ENCODE results near the gene TAB2.

TAB2 gene

DNA sequence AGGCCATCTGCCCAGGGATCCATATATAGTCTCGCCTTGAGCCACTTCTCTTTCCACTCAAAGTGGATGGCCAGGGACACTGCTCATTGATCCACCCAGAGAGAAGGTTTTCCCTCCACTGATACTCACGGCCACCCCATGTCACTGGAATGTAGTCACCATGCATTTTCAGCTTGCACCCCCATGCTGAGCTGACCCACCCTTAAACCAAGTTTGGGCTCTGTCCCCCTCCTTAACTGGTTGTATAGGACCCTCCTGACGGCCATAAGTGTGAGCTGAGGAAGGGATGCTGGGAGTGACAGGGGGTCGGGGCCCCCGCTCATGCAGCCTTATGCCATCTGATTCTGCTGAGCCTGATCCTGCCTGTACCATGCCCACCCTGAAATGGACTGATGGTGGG is 108.2 kb downstream of the TAB2 start:
- ATAC-seq = no peak
- TF ChIP-seq, protein P1, sequence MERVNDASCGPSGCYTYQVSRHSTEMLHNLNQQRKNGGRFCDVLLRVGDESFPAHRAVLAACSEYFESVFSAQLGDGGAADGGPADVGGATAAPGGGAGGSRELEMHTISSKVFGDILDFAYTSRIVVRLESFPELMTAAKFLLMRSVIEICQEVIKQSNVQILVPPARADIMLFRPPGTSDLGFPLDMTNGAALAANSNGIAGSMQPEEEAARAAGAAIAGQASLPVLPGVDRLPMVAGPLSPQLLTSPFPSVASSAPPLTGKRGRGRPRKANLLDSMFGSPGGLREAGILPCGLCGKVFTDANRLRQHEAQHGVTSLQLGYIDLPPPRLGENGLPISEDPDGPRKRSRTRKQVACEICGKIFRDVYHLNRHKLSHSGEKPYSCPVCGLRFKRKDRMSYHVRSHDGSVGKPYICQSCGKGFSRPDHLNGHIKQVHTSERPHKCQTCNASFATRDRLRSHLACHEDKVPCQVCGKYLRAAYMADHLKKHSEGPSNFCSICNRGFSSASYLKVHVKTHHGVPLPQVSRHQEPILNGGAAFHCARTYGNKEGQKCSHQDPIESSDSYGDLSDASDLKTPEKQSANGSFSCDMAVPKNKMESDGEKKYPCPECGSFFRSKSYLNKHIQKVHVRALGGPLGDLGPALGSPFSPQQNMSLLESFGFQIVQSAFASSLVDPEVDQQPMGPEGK (CRISPR knock-in tag; IDR thresholded peaks at IDR 0.05; ENCODE audit: borderline replicate concordance) = no peak
- TF ChIP-seq ZNF70 (CRISPR knock-in tag; IDR thresholded peaks at IDR 0.05) (no peak), TOX (CRISPR knock-in tag; IDR thresholded peaks at IDR 0.05; ENCODE audit: borderline replicate concordance) (no peak), ZNF8 (CRISPR knock-in tag; IDR thresholded peaks at IDR 0.05) (no peak)

DNA sequence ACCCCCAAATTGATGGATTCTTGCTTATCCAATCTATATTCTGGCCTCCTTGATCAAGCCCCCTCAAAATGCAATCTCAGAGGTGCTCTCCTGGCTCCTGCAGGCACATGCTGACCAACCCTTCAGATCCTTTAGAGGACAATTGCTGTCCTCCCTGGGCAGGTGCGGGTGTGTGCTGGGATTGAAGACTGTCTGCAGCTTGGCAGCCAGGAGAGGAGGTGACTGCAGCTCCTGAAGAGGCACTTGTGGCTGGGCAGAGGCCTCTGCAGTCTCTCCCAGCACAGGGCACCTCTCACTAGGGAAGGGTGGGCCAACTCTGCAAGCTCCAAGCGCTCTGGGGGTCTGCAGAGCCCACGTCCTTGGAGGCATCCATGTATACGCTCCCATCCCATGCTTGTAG is 111.1 kb downstream of the TAB2 start:
- ATAC-seq = no peak
- no peak for TF ChIP-seq ZNF8 (CRISPR knock-in tag; IDR thresholded peaks at IDR 0.05)
- TF ChIP-seq, protein P2, sequence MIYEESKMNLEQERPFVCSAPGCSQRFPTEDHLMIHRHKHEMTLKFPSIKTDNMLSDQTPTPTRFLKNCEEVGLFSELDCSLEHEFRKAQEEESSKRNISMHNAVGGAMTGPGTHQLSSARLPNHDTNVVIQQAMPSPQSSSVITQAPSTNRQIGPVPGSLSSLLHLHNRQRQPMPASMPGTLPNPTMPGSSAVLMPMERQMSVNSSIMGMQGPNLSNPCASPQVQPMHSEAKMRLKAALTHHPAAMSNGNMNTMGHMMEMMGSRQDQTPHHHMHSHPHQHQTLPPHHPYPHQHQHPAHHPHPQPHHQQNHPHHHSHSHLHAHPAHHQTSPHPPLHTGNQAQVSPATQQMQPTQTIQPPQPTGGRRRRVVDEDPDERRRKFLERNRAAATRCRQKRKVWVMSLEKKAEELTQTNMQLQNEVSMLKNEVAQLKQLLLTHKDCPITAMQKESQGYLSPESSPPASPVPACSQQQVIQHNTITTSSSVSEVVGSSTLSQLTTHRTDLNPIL (CRISPR knock-in tag; IDR thresholded peaks at IDR 0.05; ENCODE audit: low read depth) = no peak
- TF ChIP-seq ZNF565 (CRISPR knock-in tag; conservative IDR thresholded peaks at IDR 0.05; ENCODE audit: low read depth) = no peak
- no peak for TF ChIP-seq ISL1 (CRISPR knock-in tag; IDR thresholded peaks at IDR 0.05)
- TF ChIP-seq GLIS3 (CRISPR knock-in tag; IDR thresholded peaks at IDR 0.05) = no peak
- TF ChIP-seq ARNTL (CRISPR knock-in tag; IDR thresholded peaks at IDR 0.05; ENCODE audit: borderline replicate concordance, low read depth) = no peak
- TF ChIP-seq, protein P3, sequence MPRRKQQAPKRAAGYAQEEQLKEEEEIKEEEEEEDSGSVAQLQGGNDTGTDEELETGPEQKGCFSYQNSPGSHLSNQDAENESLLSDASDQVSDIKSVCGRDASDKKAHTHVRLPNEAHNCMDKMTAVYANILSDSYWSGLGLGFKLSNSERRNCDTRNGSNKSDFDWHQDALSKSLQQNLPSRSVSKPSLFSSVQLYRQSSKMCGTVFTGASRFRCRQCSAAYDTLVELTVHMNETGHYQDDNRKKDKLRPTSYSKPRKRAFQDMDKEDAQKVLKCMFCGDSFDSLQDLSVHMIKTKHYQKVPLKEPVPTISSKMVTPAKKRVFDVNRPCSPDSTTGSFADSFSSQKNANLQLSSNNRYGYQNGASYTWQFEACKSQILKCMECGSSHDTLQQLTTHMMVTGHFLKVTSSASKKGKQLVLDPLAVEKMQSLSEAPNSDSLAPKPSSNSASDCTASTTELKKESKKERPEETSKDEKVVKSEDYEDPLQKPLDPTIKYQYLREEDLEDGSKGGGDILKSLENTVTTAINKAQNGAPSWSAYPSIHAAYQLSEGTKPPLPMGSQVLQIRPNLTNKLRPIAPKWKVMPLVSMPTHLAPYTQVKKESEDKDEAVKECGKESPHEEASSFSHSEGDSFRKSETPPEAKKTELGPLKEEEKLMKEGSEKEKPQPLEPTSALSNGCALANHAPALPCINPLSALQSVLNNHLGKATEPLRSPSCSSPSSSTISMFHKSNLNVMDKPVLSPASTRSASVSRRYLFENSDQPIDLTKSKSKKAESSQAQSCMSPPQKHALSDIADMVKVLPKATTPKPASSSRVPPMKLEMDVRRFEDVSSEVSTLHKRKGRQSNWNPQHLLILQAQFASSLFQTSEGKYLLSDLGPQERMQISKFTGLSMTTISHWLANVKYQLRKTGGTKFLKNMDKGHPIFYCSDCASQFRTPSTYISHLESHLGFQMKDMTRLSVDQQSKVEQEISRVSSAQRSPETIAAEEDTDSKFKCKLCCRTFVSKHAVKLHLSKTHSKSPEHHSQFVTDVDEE (CRISPR knock-in tag; IDR thresholded peaks at IDR 0.05) = no peak
- TF ChIP-seq ZC3H10 (CRISPR knock-in tag; IDR thresholded peaks at IDR 0.05) = no peak
- TF ChIP-seq, protein P4, sequence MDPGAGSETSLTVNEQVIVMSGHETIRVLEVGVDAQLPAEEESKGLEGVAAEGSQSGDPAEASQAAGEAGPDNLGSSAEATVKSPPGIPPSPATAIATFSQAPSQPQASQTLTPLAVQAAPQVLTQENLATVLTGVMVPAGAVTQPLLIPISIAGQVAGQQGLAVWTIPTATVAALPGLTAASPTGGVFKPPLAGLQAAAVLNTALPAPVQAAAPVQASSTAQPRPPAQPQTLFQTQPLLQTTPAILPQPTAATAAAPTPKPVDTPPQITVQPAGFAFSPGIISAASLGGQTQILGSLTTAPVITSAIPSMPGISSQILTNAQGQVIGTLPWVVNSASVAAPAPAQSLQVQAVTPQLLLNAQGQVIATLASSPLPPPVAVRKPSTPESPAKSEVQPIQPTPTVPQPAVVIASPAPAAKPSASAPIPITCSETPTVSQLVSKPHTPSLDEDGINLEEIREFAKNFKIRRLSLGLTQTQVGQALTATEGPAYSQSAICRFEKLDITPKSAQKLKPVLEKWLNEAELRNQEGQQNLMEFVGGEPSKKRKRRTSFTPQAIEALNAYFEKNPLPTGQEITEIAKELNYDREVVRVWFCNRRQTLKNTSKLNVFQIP (CRISPR knock-in tag; IDR thresholded peaks at IDR 0.05; ENCODE audit: borderline replicate concordance, low read depth) = no peak
- no peak for TF ChIP-seq ZNF70 (CRISPR knock-in tag; IDR thresholded peaks at IDR 0.05)
- no peak for TF ChIP-seq ZFP30 (CRISPR knock-in tag; IDR thresholded peaks at IDR 0.05)
- TF ChIP-seq TCF4 (CRISPR knock-in tag; IDR thresholded peaks at IDR 0.05; ENCODE audit: borderline replicate concordance) = no peak
- TF ChIP-seq, protein P5, sequence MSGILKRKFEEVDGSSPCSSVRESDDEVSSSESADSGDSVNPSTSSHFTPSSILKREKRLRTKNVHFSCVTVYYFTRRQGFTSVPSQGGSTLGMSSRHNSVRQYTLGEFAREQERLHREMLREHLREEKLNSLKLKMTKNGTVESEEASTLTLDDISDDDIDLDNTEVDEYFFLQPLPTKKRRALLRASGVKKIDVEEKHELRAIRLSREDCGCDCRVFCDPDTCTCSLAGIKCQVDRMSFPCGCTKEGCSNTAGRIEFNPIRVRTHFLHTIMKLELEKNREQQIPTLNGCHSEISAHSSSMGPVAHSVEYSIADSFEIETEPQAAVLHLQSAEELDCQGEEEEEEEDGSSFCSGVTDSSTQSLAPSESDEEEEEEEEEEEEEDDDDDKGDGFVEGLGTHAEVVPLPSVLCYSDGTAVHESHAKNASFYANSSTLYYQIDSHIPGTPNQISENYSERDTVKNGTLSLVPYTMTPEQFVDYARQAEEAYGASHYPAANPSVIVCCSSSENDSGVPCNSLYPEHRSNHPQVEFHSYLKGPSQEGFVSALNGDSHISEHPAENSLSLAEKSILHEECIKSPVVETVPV (CRISPR knock-in tag; IDR thresholded peaks at IDR 0.05) = no peak
- TF ChIP-seq TOX (CRISPR knock-in tag; IDR thresholded peaks at IDR 0.05; ENCODE audit: borderline replicate concordance) = no peak
- no peak for TF ChIP-seq BACH2 (CRISPR knock-in tag; IDR thresholded peaks at IDR 0.05; ENCODE audit: borderline replicate concordance)

DNA sequence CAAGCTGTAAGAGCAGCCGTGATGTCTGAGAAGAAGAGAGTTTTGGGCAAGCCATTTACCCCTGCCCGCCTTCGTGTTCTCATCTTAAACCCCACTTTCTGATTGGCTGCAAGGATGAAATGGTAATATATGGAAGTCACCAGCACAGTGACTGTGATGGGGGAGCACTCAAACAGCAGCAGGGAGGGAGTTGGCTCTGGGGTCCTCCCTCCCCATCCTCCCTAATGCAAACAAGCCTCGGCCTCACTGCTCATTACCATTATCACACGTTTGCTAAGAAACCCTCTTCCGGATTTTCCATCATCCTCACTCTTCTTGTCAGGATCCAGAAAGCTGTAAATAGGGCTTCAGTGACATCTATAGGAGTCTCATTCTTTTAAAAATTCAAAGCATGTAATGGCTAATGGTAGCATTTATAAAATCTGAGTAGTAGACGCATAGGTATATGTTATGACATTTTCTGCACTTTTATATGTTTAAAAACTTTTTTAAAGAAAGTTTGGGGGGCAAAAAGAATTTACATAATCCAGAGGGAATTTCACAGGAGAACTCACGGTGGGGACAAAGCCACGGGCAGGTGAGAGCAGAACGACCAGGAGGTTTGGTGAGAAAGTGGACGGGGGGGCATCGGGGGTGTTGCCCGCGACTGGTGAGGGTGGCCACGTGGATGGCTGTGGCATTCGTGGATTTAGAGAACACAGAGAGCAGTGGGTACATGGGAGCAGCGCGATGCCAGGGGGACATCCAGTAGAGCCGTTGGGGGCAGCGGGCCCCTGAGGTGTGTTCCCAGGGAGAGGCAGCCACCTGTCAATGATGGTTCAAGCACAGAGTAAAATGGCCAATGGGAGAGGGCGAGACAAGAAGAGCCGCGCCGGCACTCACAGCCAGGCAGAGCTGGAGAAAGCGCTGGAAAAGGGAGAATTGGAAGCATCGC is 112.2 kb downstream of the TAB2 start:
- no peak for ATAC-seq
- TF ChIP-seq ZNF565 (CRISPR knock-in tag; conservative IDR thresholded peaks at IDR 0.05; ENCODE audit: low read depth) (no peak), ESRRG (CRISPR knock-in tag; IDR thresholded peaks at IDR 0.05) (no peak), BACH2 (CRISPR knock-in tag; IDR thresholded peaks at IDR 0.05; ENCODE audit: borderline replicate concordance) (no peak), ARNTL (CRISPR knock-in tag; IDR thresholded peaks at IDR 0.05; ENCODE audit: borderline replicate concordance, low read depth) (no peak), TCF4 (CRISPR knock-in tag; IDR thresholded peaks at IDR 0.05; ENCODE audit: borderline replicate concordance) (no peak), ZC3H10 (CRISPR knock-in tag; IDR thresholded peaks at IDR 0.05) (no peak), SNAI2 (CRISPR knock-in tag; IDR thresholded peaks at IDR 0.05) (no peak), ZNF70 (CRISPR knock-in tag; IDR thresholded peaks at IDR 0.05) (no peak), RARB (CRISPR knock-in tag; IDR thresholded peaks at IDR 0.05) (no peak), CSDC2 (CRISPR knock-in tag; IDR thresholded peaks at IDR 0.05) (no peak), ZFP30 (CRISPR knock-in tag; IDR thresholded peaks at IDR 0.05) (no peak), ZNF8 (CRISPR knock-in tag; IDR thresholded peaks at IDR 0.05) (no peak), ISL1 (CRISPR knock-in tag; IDR thresholded peaks at IDR 0.05) (no peak), TOX (CRISPR knock-in tag; IDR thresholded peaks at IDR 0.05; ENCODE audit: borderline replicate concordance) (no peak)
- TF ChIP-seq, protein P4 (CRISPR knock-in tag; IDR thresholded peaks at IDR 0.05; ENCODE audit: borderline replicate concordance, low read depth) = no peak
- TF ChIP-seq, protein P5 (CRISPR knock-in tag; IDR thresholded peaks at IDR 0.05) = no peak

All from SK-N-SH treated with all-trans-retinoic acid at 6 μM for 48 hours (cell line).